ENCODE measurements around the gene SNX32.
"Not testable (repeated sequence)": the region's sequence is repeated elsewhere in the genome, so short reads cannot be mapped to it uniquely, and the experiment has no call there.

The SNX32 gene

GRCh38 chr11:65822776-65823528 is 10.8 kb upstream of the SNX32 start:
- no peak for DNase-seq (ENCODE audit: low read depth in 1 of 2, low spot score in 1 of 2)

- DNase-seq (ENCODE audit: low read depth in 1 of 2, low spot score in 1 of 2) = no peak
Observed at GRCh38 chr11:65826984-65827735, 6.6 kb upstream of the SNX32 start.

- no peak for DNase-seq (ENCODE audit: low read depth in 1 of 2, low spot score in 1 of 2)
Observed at GRCh38 chr11:65829459-65829858, 4.3 kb upstream of the SNX32 start.

GRCh38 chr11:65832231-65832630 is 1.5 kb upstream of the SNX32 start:
- not testable (repeated sequence) for DNase-seq (ENCODE audit: low read depth in 1 of 2, low spot score in 1 of 2)

DNA sequence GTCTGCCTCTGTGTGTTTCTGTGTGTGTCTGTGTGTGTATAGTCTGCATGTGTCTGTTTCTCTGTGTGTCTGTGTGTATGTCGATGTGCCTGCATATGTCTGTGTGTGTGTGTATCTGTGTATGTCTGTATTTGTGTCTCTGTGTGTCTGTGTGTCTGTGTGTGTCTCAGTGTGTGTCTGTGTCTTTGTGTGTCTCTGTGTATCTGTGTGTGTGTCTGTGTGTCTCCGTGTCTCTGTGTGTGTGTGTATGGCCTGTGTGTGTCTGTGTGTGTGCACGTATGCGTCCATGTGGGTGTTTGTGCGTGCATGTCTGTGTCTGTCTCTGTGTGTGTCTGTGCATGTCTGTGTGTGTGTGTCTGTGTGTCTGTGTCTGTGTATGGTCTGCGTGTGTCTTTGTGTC is 439 bp downstream of the SNX32 start:
- no peak for DNase-seq (ENCODE audit: low read depth in 1 of 2, low spot score in 1 of 2)

DNA sequence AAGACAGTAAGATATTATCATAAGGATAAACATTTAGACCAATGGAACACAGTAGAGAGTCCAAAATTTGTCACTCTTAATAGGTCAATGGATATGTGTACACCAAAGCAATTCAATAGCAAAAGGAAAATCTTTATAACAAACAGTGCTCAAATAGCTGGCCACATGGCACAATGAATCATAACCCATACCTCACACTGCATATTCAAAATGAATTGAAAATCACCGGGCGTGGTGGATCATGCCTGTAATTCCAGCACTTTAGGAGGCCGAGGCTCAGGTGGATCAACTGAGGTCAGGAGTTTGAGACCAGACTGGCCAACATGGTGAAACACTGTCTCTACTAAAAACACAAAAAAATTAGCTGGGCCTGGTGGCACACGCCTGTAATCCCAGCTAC is 8.4 kb downstream of the SNX32 start:
- no peak for DNase-seq (ENCODE audit: low read depth in 1 of 2, low spot score in 1 of 2)

- no peak for DNase-seq (ENCODE audit: low read depth in 1 of 2, low spot score in 1 of 2)
Observed at GRCh38 chr11:65843811-65844210, 10.0 kb downstream of the SNX32 start.

GRCh38 chr11:65844231-65844872 is 10.6 kb downstream of the SNX32 start:
- no peak for DNase-seq (ENCODE audit: low read depth in 1 of 2, low spot score in 1 of 2)

DNA sequence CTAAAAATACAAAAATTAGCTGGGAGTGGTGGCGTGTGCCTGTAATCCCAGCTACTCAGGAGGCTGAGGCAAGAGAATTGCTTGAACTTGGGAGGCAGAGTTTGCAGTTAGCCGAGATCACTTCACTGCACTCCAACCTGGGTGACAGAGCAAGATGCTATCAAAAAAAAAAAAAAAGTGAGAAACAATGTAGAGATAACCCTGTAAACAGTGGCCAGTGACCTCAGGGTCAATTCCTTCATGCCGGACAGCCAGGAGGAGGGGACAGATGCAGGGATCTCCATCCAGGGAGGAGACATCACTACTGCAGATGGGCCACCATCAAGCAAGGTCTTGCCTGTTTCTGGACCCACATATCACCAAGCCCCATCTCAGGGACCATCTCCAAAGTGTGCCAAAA is 14.0 kb downstream of the SNX32 start:
- no peak for DNase-seq (ENCODE audit: low read depth in 1 of 2, low spot score in 1 of 2)

GRCh38 chr11:65848693-65849092 is 14.9 kb downstream of the SNX32 start:
- not testable (repeated sequence) for DNase-seq (ENCODE audit: low read depth in 1 of 2, low spot score in 1 of 2)

DNA sequence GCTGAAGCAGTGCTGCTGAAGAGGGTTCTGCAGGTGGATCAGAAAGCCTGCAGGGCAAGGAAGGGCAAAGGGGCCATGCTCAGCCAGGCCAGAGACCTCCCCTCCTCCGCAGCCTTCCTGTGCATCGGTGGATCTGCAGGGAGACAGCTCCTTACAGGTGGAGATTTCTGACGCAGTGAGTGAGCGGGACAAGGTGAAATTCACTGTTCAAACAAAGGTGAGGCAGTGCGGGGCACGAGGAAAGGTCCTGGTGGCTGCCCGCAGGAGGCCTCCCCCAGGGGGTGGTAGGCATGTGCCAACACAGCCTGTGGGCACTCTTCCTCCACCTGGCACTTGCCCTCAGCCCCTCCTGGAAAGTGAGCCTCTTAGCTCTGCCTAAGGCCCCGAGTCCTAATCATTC is 15.6 kb downstream of the SNX32 start:
- no peak for DNase-seq (ENCODE audit: low read depth in 1 of 2, low spot score in 1 of 2)

GRCh38 chr11:65849771-65850216 is 16.0 kb downstream of the SNX32 start:
- no peak for DNase-seq (ENCODE audit: low read depth in 1 of 2, low spot score in 1 of 2)

- no peak for DNase-seq (ENCODE audit: low read depth in 1 of 2, low spot score in 1 of 2)
Observed at GRCh38 chr11:65850217-65851082, 16.7 kb downstream of the SNX32 start.

GRCh38 chr11:65851083-65851579 is 17.4 kb downstream of the SNX32 start:
- DNase-seq (ENCODE audit: low read depth in 1 of 2, low spot score in 1 of 2) = no peak

- DNase-seq (ENCODE audit: low read depth in 1 of 2, low spot score in 1 of 2) = no peak
Observed at GRCh38 chr11:65851811-65852507, 18.2 kb downstream of the SNX32 start.

GRCh38 chr11:65852508-65853245 is 18.9 kb downstream of the SNX32 start:
- DNase-seq (ENCODE audit: low read depth in 1 of 2, low spot score in 1 of 2) = no peak

DNA sequence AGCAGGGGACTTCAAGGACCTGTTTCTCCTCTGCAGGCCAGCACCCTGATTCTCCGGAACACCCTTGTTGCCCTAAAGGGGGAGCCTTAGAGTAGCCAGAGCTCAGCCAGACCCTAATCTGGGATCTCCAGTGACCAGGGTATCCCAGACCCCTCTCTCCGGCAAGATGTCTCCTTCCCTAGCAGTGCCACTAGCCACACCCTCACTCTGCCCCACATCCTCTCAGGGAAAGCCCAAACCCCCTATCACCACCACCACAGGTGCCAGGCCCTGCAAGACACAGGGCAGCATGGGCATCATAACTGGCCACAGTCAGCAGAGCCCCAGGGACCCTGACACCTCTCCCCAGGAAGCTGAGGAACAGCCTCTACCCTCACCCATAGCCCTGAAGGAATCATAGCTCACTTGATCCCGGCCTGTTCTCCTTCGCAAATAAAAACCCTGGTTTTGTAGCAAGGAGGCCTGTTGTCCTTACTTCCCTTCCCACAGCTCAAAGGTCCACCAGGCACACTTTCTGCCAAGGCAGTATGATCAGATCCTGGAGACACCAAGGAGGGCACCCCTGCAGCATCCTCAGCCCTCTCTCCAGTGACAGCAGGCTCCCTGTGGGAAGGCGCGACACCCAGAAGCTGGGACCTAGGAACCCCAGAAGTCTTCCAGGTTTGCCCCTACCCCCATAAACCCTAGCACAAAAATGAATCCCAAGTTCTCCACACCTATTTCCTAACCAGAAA is 19.6 kb downstream of the SNX32 start:
- DNase-seq (ENCODE audit: low read depth in 1 of 2, low spot score in 1 of 2) = no peak

- no peak for DNase-seq (ENCODE audit: low read depth in 1 of 2, low spot score in 1 of 2)
Observed at GRCh38 chr11:65854161-65854592, 20.4 kb downstream of the SNX32 start.

Data from stimulated activated CD4-positive, alpha-beta T cell treated with anti-CD3 and anti-CD28 coated beads, Interleukin-15, amount 100 ng/mL, for 1 hour (primary cell).